GM18907 (cell line): ENCODE data around the gene ARHGAP18.

Experiments
- ATAC-seq: cut with Tn5 transposase; IDR thresholded peaks from one replicate; pipeline ENCODE4 v1.9.1; 2021; ENCODE audit warnings: mild to moderate bottlenecking, moderate library complexity; ENCODE audit not compliant: unreplicated experiment

The ARHGAP18 gene

DNA sequence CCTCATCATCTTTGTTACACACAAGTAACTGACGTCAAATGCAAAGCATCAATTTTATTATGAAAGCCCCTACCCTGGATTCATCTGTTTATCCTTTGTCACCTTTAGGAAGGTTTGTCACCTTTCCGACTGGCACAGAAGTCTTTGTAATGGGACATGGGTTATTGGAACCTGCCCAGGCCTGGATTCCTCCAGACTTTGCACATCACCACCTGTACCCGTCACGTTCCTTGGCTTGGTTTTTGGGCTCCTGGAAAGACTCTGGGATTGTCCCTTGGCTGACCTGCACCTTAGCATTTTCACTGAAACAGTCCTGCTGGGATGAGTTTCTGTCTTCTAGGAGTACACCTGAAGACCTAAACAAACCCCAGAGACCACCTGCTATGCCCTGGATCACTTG, 15.4 kb upstream of the ARHGAP18 start:
- ATAC-seq, result no peak

GRCh38 chr6:129719692-129720091, 9.7 kb upstream of the ARHGAP18 start:
- ATAC-seq, result no peak

DNA sequence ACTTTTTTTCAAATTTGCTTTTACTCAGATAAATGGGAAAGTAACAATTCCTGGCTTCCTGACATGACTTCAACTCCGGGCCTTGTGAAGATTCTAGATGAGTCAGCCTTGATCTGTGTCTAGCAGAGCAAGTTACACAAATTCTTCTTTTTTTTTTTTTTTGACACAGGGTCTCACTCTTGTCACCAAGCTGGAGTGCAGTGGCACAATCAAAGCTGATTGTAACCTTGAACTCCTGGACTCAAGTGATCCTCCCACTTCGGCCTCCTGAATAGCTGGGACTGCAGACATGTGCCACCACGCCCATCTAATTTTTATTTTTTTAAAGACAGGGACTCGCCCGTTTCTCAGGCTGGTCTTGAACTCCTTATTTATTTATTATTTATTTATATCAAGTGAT, 7.3 kb upstream of the ARHGAP18 start:
- ATAC-seq, result no peak

GRCh38 chr6:129713806-129714333, 3.9 kb upstream of the ARHGAP18 start:
- no peak for ATAC-seq

DNA sequence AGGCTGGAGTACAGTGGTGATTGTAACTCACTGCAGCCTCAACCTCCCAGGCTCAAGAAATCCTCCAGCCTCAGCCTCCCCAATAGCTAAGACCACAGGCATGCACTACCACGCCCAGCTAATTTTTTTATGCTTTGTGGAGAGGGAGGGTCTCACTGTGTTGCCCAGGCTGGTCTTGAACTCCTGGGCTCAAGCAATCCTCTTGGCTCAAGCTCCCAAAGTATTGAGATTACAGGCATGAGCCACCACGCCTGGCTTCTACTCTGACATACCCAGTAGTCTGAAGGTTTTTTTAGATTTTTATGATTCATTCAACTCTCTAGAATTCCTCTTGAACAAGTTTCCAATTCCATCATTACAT, 1.3 kb upstream of the ARHGAP18 start:
- no peak for ATAC-seq

DNA sequence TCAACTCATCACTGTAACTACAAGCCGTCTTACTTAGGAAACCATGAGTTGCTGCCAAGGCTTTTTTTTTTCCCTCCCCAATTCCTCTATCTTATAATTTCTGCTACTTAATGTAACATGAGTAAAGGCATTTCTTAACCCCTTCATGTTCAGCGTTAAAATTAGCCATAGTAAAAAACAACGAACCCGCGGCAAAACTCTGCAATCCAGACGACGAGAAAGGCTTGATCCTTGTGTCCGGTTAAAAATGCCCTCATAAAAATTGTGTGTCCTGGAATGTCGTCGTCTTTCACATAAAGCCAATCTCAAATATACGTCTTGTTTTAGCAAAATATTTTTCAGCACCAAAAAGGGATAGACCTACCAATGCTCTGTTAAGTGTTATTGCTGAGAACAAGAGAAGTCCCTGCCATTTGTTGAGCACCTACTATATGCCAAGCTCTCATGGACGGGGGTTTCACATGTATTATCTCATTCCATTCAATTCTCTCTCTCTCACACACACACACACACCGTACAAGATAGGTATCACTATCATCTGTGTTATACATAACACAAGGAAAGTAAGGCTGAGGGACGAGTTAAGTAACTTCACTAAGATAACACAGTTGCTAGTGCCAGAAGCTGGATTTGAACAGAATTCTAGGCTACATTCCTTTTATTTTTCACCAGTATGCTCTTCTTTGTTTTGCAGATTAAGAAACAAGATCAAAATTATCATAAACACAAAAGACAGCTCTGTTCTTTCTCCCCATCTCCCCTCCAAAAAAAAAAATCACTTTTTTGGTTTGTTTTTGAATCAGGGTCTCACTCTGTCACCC, 683 bp upstream of the ARHGAP18 start:
- no peak for ATAC-seq

DNA sequence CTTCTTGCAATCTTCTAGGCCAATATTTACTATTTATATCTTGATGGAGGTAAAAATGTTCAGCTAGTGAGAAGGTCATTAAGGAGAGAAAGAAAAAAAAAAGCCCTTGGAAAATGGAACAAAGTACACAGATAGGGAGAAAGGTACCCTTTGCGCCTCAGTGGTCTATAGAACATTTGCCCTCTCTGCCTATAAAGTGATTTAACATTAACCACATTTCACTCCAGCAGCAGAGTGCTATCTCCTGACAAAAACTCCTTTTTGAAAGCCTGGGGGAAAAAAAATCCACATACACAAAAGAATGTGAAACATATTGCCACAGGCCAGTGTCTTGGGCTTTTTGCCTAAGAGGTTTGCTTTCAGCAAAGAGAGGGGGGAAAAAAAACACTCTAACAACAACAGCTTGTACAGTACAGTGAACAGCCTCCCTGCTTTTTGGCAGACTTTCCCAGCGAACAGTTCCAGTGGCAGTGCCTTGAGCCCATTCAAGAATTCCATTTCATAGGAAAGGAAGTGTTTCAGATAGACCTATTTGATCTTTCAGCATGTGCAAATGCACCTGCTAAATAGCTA, 695 bp downstream of the ARHGAP18 start:
- peak; percentile 10 for ATAC-seq

- no peak for ATAC-seq
Observed at GRCh38 chr6:129708496-129709195, 1.3 kb downstream of the ARHGAP18 start.

DNA sequence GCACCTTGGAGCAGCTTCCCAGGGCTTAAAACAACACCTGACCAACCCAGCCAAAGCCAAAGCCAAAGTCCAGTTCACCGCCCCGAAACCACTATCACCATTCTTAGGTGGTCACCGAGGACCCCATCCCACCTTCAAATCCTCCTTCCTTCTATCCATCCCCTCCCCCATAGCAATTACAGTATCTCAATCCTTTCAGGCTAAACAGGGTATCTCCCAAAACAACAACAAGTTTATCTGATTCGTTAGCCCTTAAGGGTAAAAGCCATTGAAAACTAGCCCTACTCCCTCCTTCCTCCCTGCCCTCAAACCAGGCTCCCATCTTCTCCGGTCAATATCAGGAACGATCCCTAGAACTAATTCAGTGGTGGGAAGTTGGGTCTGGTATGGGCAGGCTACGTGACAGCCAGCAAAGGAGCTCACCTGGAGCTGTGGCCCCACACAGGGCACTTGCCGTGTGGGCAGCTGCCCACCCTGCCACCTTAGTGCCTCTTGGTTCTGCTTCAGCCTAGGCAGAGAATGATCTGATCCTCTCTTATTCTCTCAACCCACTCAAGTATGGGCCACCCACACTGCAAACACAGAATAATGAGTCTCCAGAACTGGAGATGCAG, 2.0 kb downstream of the ARHGAP18 start:
- ATAC-seq, result no peak

- ATAC-seq, result no peak
Observed at GRCh38 chr6:129707028-129707427, 2.9 kb downstream of the ARHGAP18 start.

DNA sequence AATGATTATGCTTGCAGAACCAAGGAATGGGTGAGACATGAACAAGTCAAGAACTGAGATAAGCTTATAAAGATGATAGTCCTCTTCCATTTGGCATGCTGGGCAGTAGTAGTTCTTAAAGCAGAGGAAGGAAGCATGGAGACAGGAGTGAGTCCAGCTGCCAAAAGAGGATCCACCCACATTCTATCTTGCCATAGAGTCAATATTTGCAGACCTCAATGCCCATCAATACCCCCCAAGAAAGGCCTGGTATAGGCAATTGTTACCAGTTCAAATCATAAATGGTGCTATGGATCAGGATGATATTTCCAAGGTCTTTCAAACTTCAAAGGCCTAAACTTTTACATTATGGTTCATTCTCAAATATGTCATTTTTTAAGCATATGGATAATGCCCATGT, 4.8 kb downstream of the ARHGAP18 start:
- ATAC-seq, result no peak

DNA sequence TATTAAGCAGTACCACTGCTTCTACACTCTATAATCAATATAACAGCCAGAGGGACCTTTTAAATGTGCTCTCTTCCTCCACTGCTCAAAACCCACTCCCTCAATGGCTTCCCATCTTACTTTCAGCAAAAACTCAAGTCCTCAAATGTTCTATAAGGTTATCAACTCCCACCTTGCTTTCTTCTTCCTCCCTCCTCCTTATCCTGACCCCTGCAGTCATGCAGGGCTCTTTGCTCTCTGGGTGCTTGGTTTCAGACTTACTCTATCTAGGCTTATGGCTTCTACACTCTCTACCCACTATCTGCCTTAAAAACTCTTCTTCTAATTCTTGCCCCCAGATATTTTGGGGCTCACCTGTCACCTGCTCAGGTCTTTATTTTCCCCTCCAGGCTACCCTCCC, 5.3 kb downstream of the ARHGAP18 start:
- ATAC-seq, result no peak

- ATAC-seq, result no peak
Observed at GRCh38 chr6:129701721-129702455, 8.1 kb downstream of the ARHGAP18 start.

DNA sequence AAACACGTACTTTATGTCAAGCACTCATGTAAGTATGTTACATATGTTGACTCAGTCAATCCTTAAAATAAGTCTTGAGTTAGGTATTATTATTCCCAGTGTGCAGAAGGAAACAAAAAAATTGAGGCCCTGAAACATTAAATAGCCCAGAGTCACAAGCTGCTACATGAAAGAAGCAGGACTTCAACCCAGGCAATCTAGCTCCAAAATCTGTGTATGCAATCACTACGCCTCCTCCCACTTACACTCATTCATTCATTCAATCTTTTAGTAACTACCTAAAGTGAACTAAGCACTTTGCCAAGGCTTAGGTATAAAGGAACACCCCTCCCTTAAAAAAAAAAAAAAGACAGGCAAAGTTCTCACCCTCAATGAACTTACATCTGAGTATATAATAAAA, 9.3 kb downstream of the ARHGAP18 start:
- no peak for ATAC-seq

- no peak for ATAC-seq
Observed at GRCh38 chr6:129699659-129700058, 10.3 kb downstream of the ARHGAP18 start.

- ATAC-seq, result no peak
Observed at GRCh38 chr6:129698430-129698829, 11.5 kb downstream of the ARHGAP18 start.

GRCh38 chr6:129697788-129698187, 12.2 kb downstream of the ARHGAP18 start:
- ATAC-seq, result no peak

GRCh38 chr6:129696843-129697242, 13.1 kb downstream of the ARHGAP18 start:
- ATAC-seq, result no peak

GRCh38 chr6:129696028-129696418, 14.0 kb downstream of the ARHGAP18 start:
- ATAC-seq, result peak; percentile 29

- peak; percentile 67 for ATAC-seq
Observed at GRCh38 chr6:129695373-129696027, 14.5 kb downstream of the ARHGAP18 start.
